Neural cell (in vitro differentiated cells): Measurements from ENCODE around the gene SMAD7. TPM values are rescaled to one million over a fixed set of nuclear protein-coding genes. Genes with fewer than 3 reads are reported as not detected.
A peak's percentile ranks its signal among the peaks of the same experiment; 100 is the strongest.

Experiments
- H2AFZ ChIP-seq: fragments of 200-600, 300-800 bp; sonication (generic), shearing (Covaris generic); 2 replicates; pipeline ENCODE4 v1.6.0; 2014; ENCODE audit warnings: low read depth, mild to moderate bottlenecking, antibody characterized with exemption, low read length, moderate library complexity
- H3F3A ChIP-seq: fragments of 200-600 bp; shearing (Covaris generic); 2 replicates; pipeline ENCODE4 v1.6.1; 2016; ENCODE audit warnings: mild to moderate bottlenecking, moderate library complexity, mixed read lengths, antibody characterized with exemption, low read length; ENCODE audit not compliant: insufficient read depth, poor library complexity, severe bottlenecking
- H3K27ac ChIP-seq: fragments of 200-600, 300-800 bp; sonication (generic), shearing (Covaris generic); 2 replicates; pipeline ENCODE4 v1.5.1; 2014; ENCODE audit warnings: mild to moderate bottlenecking, low read length, moderate library complexity
- H3K27me3 ChIP-seq: fragments of 300-800, 200-600 bp; sonication (generic), shearing (Covaris generic); 2 replicates; pipeline ENCODE4 v1.6.0; 2014; ENCODE audit warnings: mild to moderate bottlenecking, low read depth, low read length, moderate library complexity; ENCODE audit not compliant: insufficient read depth
- H3K36me3 ChIP-seq: fragments of 300-800, 200-600 bp; sonication (generic), shearing (Covaris generic); 2 replicates; pipeline ENCODE4 v1.5.1; 2014; ENCODE audit warnings: mild to moderate bottlenecking, antibody characterized with exemption, low read length, moderate library complexity; ENCODE audit not compliant: insufficient read depth
- H3K4me2 ChIP-seq: fragments of 300-800, 200-600 bp; sonication (generic), shearing (Covaris generic); 2 replicates; pipeline ENCODE4 v1.6.0; 2014; ENCODE audit warnings: mild to moderate bottlenecking, low read length
- H3K4me3 ChIP-seq: fragments of 300-800, 200-600 bp; sonication (generic), shearing (Covaris generic); 2 replicates; pipeline ENCODE4 v1.5.1; 2014; ENCODE audit warnings: mild to moderate bottlenecking, low read length, moderate library complexity
- H3K79me2 ChIP-seq: fragments of 200-600 bp; shearing (Covaris generic); replicated peaks from 2 replicates; pipeline ENCODE4 v1.6.0; 2014; ENCODE audit warnings: mild to moderate bottlenecking, low read length, moderate library complexity; ENCODE audit not compliant: insufficient read depth
- H3K9ac ChIP-seq: fragments of 300-800, 200-600 bp; sonication (generic), shearing (Covaris generic); 2 replicates; pipeline ENCODE4 v1.6.1; 2016; ENCODE audit warnings: mild to moderate bottlenecking, low read length, mixed read lengths
- H3K9me2 ChIP-seq: fragments of 200-600 bp; shearing (Covaris generic); 2 replicates; pipeline ENCODE4 v1.6.1; 2016; ENCODE audit warnings: mild to moderate bottlenecking, low read length, mixed read lengths; ENCODE audit not compliant: insufficient read depth
- H3K9me3 ChIP-seq: fragments of 200-600, 300-800 bp; sonication (generic), shearing (Covaris generic); 2 replicates; pipeline ENCODE4 v1.6.1; 2016; ENCODE audit warnings: mild to moderate bottlenecking, mixed run types, low read length, moderate library complexity, mixed read lengths
- H4K20me1 ChIP-seq: fragments of 200-600 bp; shearing (Covaris generic); 2 replicates; pipeline ENCODE4 v1.6.1; 2016; ENCODE audit warnings: mild to moderate bottlenecking, mixed run types; ENCODE audit not compliant: insufficient read depth
- EP300 ChIP-seq: fragments of 450-650 bp; conservative IDR thresholded peaks from 2 replicates; pipeline ENCODE4 v1.6.1; 2014; ENCODE audit warnings: antibody characterized with exemption, mild to moderate bottlenecking, moderate library complexity; ENCODE audit not compliant: poor library complexity, severe bottlenecking
- EZH2 ChIP-seq: fragments of 200-600, 300-800 bp; shearing (Covaris generic), sonication (generic); IDR thresholded peaks from 2 replicates; pipeline ENCODE4 v1.6.1; 2014; ENCODE audit warnings: antibody characterized with exemption, low read length, borderline replicate concordance, mild to moderate bottlenecking; ENCODE audit not compliant: insufficient read depth, poor library complexity, severe bottlenecking
- MXI1 ChIP-seq: fragments of 450-650 bp; conservative IDR thresholded peaks from 2 replicates; pipeline ENCODE4 v1.6.1; 2014; ENCODE audit warnings: antibody characterized with exemption, mild to moderate bottlenecking; ENCODE audit not compliant: poor library complexity, severe bottlenecking
- POLR2AphosphoS5 ChIP-seq: IDR thresholded peaks from 2 replicates; pipeline ENCODE4 v1.6.1; 2012
- RAD21 ChIP-seq: fragments of 450-650 bp; conservative IDR thresholded peaks from 2 replicates; pipeline ENCODE4 v1.6.1; 2014; ENCODE audit warnings: antibody characterized with exemption, mild to moderate bottlenecking, moderate library complexity
- SMC3 ChIP-seq: fragments of 450-650 bp; conservative IDR thresholded peaks from 2 replicates; pipeline ENCODE4 v1.6.1; 2014; ENCODE audit warnings: antibody characterized with exemption, mild to moderate bottlenecking, moderate library complexity; ENCODE audit not compliant: poor library complexity
- TAF1 ChIP-seq: IDR thresholded peaks from 2 replicates; pipeline ENCODE4 v1.6.1; 2012; ENCODE audit warnings: low read depth
- polyA plus RNA-seq: library from polyadenylated mRNA; depleted of rRNA; stranded (reverse); fragments of >200 nt; gene quantifications from 2 replicates; pipeline ENCODE4 v1.2.3, GENCODE V29; 2014
- TF ChIP-seq, protein P1 (sequence below): IDR thresholded peaks from 2 replicates; pipeline ENCODE4 v1.6.1; 2012; ENCODE audit warnings: borderline replicate concordance
- TF ChIP-seq, protein P2 (sequence below): fragments of 450-650 bp; IDR thresholded peaks from 2 replicates; pipeline ENCODE4 v1.5.1; 2014; ENCODE audit warnings: antibody characterized with exemption, mild to moderate bottlenecking, moderate library complexity; ENCODE audit not compliant: poor library complexity, severe bottlenecking

SMAD7 gene
- polyA plus RNA-seq, 1 donor from 2014 or later: 3.8 TPM

GRCh38 chr18:48947092-48947491 lies 3.7 kb downstream of the SMAD7 start:
- peaks cover 4% of the 10 kb centered on the region for H3F3A ChIP-seq
- H3K36me3 ChIP-seq: no peaks in the 10 kb centered on the region
- H4K20me1 ChIP-seq: no peaks in the 10 kb centered on the region
- H3K9me2 ChIP-seq: no peaks in the 10 kb centered on the region
- no peaks in the 10 kb centered on the region for H3K9me3 ChIP-seq
- no peak overlapping the region for H3K9ac ChIP-seq
- H2AFZ ChIP-seq: no peak overlapping the region
- H3K27ac ChIP-seq: no peak overlapping the region
- H3K27me3 ChIP-seq: peaks cover 11% of the 10 kb centered on the region
- TF ChIP-seq SMC3 (no peak), POLR2AphosphoS5 (no peak), MXI1 (no peak), EZH2 (no peak), EP300 (no peak), TAF1 (no peak), RAD21 (no peak)
- TF ChIP-seq, protein P1, sequence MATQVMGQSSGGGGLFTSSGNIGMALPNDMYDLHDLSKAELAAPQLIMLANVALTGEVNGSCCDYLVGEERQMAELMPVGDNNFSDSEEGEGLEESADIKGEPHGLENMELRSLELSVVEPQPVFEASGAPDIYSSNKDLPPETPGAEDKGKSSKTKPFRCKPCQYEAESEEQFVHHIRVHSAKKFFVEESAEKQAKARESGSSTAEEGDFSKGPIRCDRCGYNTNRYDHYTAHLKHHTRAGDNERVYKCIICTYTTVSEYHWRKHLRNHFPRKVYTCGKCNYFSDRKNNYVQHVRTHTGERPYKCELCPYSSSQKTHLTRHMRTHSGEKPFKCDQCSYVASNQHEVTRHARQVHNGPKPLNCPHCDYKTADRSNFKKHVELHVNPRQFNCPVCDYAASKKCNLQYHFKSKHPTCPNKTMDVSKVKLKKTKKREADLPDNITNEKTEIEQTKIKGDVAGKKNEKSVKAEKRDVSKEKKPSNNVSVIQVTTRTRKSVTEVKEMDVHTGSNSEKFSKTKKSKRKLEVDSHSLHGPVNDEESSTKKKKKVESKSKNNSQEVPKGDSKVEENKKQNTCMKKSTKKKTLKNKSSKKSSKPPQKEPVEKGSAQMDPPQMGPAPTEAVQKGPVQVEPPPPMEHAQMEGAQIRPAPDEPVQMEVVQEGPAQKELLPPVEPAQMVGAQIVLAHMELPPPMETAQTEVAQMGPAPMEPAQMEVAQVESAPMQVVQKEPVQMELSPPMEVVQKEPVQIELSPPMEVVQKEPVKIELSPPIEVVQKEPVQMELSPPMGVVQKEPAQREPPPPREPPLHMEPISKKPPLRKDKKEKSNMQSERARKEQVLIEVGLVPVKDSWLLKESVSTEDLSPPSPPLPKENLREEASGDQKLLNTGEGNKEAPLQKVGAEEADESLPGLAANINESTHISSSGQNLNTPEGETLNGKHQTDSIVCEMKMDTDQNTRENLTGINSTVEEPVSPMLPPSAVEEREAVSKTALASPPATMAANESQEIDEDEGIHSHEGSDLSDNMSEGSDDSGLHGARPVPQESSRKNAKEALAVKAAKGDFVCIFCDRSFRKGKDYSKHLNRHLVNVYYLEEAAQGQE: no peak
- TF ChIP-seq, protein P2, sequence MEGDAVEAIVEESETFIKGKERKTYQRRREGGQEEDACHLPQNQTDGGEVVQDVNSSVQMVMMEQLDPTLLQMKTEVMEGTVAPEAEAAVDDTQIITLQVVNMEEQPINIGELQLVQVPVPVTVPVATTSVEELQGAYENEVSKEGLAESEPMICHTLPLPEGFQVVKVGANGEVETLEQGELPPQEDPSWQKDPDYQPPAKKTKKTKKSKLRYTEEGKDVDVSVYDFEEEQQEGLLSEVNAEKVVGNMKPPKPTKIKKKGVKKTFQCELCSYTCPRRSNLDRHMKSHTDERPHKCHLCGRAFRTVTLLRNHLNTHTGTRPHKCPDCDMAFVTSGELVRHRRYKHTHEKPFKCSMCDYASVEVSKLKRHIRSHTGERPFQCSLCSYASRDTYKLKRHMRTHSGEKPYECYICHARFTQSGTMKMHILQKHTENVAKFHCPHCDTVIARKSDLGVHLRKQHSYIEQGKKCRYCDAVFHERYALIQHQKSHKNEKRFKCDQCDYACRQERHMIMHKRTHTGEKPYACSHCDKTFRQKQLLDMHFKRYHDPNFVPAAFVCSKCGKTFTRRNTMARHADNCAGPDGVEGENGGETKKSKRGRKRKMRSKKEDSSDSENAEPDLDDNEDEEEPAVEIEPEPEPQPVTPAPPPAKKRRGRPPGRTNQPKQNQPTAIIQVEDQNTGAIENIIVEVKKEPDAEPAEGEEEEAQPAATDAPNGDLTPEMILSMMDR: no peak
- H3K4me2 ChIP-seq: no peak overlapping the region
- peaks cover 53% of the 10 kb centered on the region for H3K79me2 ChIP-seq
- peak overlapping the region; percentile 76 for H3K4me3 ChIP-seq

- H3K9ac ChIP-seq: no peak overlapping the region
- peaks cover 53% of the 10 kb centered on the region for H3K79me2 ChIP-seq
- no peaks in the 10 kb centered on the region for H3K36me3 ChIP-seq
- no peaks in the 10 kb centered on the region for H3K9me3 ChIP-seq
- no peaks in the 10 kb centered on the region for H4K20me1 ChIP-seq
- H3K27me3 ChIP-seq: peaks cover 11% of the 10 kb centered on the region
- peaks cover 4% of the 10 kb centered on the region for H3F3A ChIP-seq
- H3K27ac ChIP-seq: no peak overlapping the region
- TF ChIP-seq POLR2AphosphoS5: no peak
- no peak for TF ChIP-seq EZH2
- TF ChIP-seq TAF1: no peak
- no peak for TF ChIP-seq RAD21
- no peak overlapping the region for H3K4me3 ChIP-seq
- H3K9me2 ChIP-seq: no peaks in the 10 kb centered on the region
- H2AFZ ChIP-seq: no peak overlapping the region
- H3K4me2 ChIP-seq: no peak overlapping the region
Observed at GRCh38 chr18:48946329-48946835, 4.4 kb downstream of the SMAD7 start.

GRCh38 chr18:48945953-48946217 lies 4.9 kb downstream of the SMAD7 start:
- Histone ChIP-seq H3K9me3 (no peaks in the 10 kb centered on the region), H3K9ac (no peak overlapping the region), H3K9me2 (no peaks in the 10 kb centered on the region), H3F3A (peaks cover 4% of the 10 kb centered on the region), H3K4me3 (no peak overlapping the region), H3K79me2 (peaks cover 53% of the 10 kb centered on the region), H3K36me3 (no peaks in the 10 kb centered on the region), H2AFZ (no peak overlapping the region), H3K4me2 (no peak overlapping the region), H3K27me3 (peaks cover 11% of the 10 kb centered on the region), H4K20me1 (no peaks in the 10 kb centered on the region), H3K27ac (no peak overlapping the region)
- TF ChIP-seq EZH2 (no peak), RAD21 (no peak), SMC3 (no peak), EP300 (no peak), POLR2AphosphoS5 (no peak), MXI1 (no peak), TAF1 (no peak)
- TF ChIP-seq, protein P1: no peak
- TF ChIP-seq, protein P2: no peak
